HG03432 (cell line): ENCODE measurements around the gene GP9.
"Not testable (repeated sequence)": the region's sequence is repeated elsewhere in the genome, so short reads cannot be mapped to it uniquely, and the experiment has no call there.

Experiments used
- ATAC-seq: cut with Tn5 transposase; IDR thresholded peaks from one replicate; pipeline ENCODE4 v1.9.1; 2021; ENCODE audit warnings: mild to moderate bottlenecking, moderate library complexity; ENCODE audit not compliant: unreplicated experiment

GP9 gene

DNA sequence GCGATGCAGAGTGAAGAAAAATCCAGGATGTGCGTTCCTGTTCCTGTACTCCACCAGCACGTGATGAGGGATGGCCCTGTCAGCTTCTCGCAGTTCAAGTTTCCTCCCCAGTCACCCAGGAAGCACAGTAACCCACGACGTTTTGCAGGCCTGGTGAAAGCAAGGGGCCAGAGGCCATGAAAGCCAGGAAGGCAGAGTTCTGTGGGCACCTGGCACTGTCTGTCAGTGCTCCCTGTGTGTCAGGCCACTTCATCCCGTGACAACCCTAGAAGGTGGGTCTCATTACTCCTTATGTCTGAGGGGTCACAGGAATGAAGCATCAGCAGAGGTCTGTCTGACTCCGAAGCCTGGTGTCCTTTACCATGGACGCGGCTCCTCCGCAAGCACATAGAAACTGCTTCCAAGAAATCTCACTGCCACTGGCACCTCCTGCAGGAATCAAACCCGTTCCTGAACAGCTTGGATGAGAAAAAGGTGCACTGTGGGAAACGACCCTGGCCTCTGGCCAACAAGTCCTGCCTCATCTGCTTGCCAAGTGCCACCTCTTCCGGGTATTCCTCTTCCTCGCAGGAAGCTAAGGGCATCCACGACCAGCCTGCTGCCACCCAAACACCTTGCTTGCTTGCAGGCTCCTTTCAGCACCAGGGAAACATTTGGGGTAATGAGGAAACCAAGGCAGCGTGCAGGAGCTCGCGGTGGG is 46.4 kb downstream of the GP9 start:
- no peak for ATAC-seq

DNA sequence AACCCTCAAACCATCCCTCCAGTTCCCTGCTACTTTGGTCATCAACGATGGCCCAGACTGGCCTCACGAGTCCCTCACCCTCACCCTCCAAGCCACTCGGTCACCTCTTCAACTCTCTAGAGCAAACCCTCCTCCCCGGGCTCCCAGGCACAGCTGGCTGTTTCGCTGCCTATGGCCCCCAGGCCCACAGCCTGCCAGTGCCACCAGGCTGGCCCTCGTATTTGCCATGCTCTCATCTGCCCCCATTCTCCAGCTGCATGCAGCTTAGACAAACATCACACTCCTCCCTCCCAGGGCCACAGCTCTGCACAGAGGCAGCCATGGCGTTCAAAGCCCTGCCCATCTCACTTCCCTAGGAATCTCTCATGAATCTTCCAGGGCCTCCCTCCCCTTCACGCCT is 47.2 kb downstream of the GP9 start:
- no peak for ATAC-seq

DNA sequence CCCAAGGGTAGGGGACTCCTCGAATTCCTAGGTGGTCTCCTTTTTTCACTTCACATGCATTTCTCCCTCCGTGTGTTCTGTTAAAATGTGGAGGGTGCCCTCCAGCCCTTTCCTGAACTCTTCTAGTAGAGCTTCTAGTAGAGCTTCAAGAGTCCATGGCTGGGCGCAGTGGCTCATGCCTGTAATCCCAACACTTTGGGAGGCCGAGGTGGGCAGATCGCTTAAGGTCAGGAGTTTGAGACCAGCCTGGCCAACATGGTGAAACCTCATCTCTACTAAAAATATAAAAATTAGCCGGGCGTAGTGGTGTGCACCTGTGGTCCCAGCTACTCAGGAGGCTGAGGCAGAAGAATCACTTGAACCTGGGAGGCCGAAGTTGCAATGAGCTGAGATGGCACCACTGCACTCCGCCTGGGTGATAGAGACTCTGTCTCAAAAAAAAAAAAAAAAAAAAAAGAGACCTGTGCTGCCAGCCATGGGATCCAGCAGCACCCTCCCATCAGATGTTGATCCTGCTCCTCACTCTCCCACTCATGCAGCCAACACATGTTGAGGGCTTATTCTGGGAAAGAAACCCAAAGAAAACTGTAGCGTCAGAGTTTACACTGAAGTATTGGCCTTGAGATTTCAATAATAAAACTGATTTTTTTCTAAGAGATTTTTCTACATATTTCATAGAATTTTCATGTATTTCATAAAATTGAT is 50.6 kb downstream of the GP9 start:
- not testable (repeated sequence) for ATAC-seq
